IgD-negative memory B cell (primary cell): ENCODE measurements around the gene SLC26A11. TPM values are rescaled to one million over a fixed set of nuclear protein-coding genes. Genes with fewer than 3 reads are reported as not detected.

Source experiments
- H3K27ac Mint-ChIP-seq, 3 donors: one replicate each; pipeline ENCODE4 v1.8.0; 2020 to 2022; ENCODE audit warnings: mild to moderate bottlenecking in 3 of 3, mixed read lengths in 3 of 3, moderate library complexity in 1 of 3
- H3K27me3 Mint-ChIP-seq: one replicate; pipeline ENCODE4 v1.8.0; 2021; ENCODE audit warnings: mixed read lengths
- H3K36me3 Mint-ChIP-seq: one replicate; pipeline ENCODE4 v1.8.0; 2020; ENCODE audit warnings: mild to moderate bottlenecking, mixed read lengths
- H3K4me1 Mint-ChIP-seq, 3 donors: one replicate each; pipeline ENCODE4 v1.8.0; 2020 to 2022; ENCODE audit warnings: mixed read lengths in 3 of 3, mild to moderate bottlenecking in 1 of 3
- H3K4me3 Mint-ChIP-seq, 4 donors: one replicate each; pipeline ENCODE4 v1.8.0; 2020 to 2022; ENCODE audit warnings: mild to moderate bottlenecking in 4 of 4, mixed read lengths in 4 of 4, moderate library complexity in 3 of 4
- H3K9me3 Mint-ChIP-seq, 3 donors: one replicate each; pipeline ENCODE4 v1.8.0; 2020 to 2021; ENCODE audit warnings: mixed read lengths in 3 of 3, mild to moderate bottlenecking in 1 of 3
- polyA plus RNA-seq: library from polyadenylated mRNA; unstranded; fragments of 300-500 nt; fragmentation: Illumina TruSeq; gene quantifications from one replicate; pipeline ENCODE4 v1.2.3, GENCODE V29; 2021

The SLC26A11 gene
- polyA plus RNA-seq, 1 donor from 2014 or later: 2.7 TPM

DNA sequence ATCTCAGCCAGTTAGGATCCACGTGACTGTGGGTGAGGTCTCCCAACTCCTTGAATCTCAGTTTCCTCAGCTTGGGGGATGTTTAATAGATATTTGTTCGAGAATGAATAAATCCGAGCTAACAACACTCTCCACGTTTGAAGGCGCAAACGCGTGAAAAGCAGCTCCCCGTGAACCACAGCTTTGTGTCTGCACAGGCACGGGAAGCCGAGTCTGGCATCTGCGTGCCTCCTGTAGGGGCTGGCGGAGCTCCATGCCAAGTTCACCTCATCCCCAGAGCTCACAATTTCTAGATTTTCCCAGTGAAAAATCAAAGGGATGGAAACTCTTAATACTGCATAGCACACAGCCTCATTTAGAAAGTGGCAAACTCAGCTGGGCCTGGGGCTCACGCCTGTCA is 14.4 kb upstream of the SLC26A11 start:
- Mint-ChIP-seq H3K27ac (no peak overlapping the region), H3K4me1 (no peaks in the 10 kb centered on the region), H3K9me3 (no peaks in the 10 kb centered on the region), H3K4me3 (no peak overlapping the region), H3K27me3 (no peaks in the 10 kb centered on the region), H3K36me3 (no peaks in the 10 kb centered on the region)

GRCh38 chr17:80208050-80208449 is 12.2 kb upstream of the SLC26A11 start:
- H3K27ac Mint-ChIP-seq: no peak overlapping the region
- no peaks in the 10 kb centered on the region for H3K27me3 Mint-ChIP-seq
- H3K4me3 Mint-ChIP-seq: no peak overlapping the region
- no peaks in the 10 kb centered on the region for H3K36me3 Mint-ChIP-seq
- no peaks in the 10 kb centered on the region for H3K9me3 Mint-ChIP-seq
- H3K4me1 Mint-ChIP-seq: no peaks in the 10 kb centered on the region

DNA sequence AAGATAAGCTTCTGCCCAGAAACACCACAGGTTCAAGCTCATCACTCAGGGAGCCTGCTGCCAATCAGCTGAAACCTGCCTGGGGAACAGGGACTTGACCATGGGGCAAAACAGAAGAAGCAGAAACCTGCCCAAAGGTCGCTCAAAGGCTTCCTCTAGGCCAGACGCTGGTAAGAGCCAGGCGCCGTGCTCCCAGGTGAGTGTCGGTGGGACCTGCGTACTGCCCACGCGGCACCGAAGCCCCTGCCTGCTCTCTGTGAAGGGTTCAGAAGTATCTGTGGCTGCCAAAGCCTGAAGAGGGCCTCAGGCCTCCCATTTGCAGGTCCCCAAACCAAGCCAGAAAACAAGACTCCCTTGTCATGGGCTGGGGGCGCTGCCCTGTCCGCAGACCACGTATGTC is 10.5 kb upstream of the SLC26A11 start:
- no peak overlapping the region for H3K27ac Mint-ChIP-seq
- H3K27me3 Mint-ChIP-seq: no peaks in the 10 kb centered on the region
- H3K36me3 Mint-ChIP-seq: no peaks in the 10 kb centered on the region
- H3K4me3 Mint-ChIP-seq: no peak overlapping the region
- H3K9me3 Mint-ChIP-seq: no peaks in the 10 kb centered on the region
- no peaks in the 10 kb centered on the region for H3K4me1 Mint-ChIP-seq

- no peaks in the 10 kb centered on the region for H3K36me3 Mint-ChIP-seq
- H3K4me3 Mint-ChIP-seq: no peak overlapping the region
- H3K9me3 Mint-ChIP-seq: no peaks in the 10 kb centered on the region
- no peaks in the 10 kb centered on the region for H3K4me1 Mint-ChIP-seq
- H3K27me3 Mint-ChIP-seq: no peaks in the 10 kb centered on the region
- no peak overlapping the region for H3K27ac Mint-ChIP-seq
Measured at GRCh38 chr17:80210348-80211108, 9.7 kb upstream of the SLC26A11 start.

DNA sequence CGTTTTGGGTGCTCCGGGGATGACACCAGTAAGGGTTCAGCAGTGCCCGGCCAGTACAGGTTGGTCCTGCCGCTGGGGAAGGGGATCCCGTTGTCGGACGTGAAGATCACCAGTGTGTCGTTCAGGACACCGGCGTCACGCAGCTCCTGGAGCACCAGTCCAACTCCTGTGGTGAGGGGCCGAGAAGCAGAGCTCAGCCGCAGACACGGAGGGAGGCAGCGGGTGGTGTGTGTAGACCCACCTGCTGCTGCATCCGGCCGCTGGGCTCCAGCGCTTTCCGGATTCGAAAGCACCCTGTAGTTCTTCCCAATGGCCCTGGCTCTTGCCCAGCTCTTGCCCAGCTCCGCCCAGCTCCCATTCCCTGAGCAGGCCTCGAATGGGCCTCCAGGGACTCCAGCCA is 8.1 kb upstream of the SLC26A11 start:
- Mint-ChIP-seq H3K9me3 (no peaks in the 10 kb centered on the region), H3K4me1 (peaks cover 0 to 2% (median 0%) of the 10 kb centered on the region in 3 donors), H3K4me3 (no peak overlapping the region), H3K27ac (no peak overlapping the region), H3K36me3 (no peaks in the 10 kb centered on the region), H3K27me3 (no peaks in the 10 kb centered on the region)

DNA sequence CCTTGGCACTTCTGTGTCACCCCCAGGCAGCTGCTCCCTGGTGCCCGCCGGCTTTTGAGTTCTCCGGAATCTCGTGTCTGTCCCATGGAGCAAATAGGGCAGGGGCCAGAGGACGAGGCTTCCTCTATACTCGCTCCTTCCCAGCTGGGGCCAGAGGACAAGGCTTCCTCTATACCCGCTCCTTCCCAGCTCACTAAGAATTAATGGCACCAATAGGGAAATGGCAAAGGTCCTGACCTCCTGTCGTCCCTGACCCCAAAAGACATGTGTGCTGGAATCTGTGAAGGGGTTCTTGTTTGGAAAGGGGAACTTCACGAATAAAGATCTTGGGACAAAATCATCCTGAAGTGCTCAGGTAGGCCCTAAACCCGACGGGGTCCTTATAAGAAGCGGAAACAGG is 7.7 kb upstream of the SLC26A11 start:
- peaks cover 0 to 4% (median under 1%) of the 10 kb centered on the region in 3 donors for H3K4me1 Mint-ChIP-seq
- no peaks in the 10 kb centered on the region for H3K36me3 Mint-ChIP-seq
- no peaks in the 10 kb centered on the region for H3K27me3 Mint-ChIP-seq
- peak overlapping the region in 1 of 4 donors; percentile 32 for H3K4me3 Mint-ChIP-seq
- H3K9me3 Mint-ChIP-seq: no peaks in the 10 kb centered on the region
- H3K27ac Mint-ChIP-seq: no peak overlapping the region

GRCh38 chr17:80212962-80213642 is 7.1 kb upstream of the SLC26A11 start:
- no peaks in the 10 kb centered on the region for H3K27me3 Mint-ChIP-seq
- no peaks in the 10 kb centered on the region for H3K36me3 Mint-ChIP-seq
- peaks cover 0 to 7% (median 2%) of the 10 kb centered on the region in 3 donors for H3K4me1 Mint-ChIP-seq
- H3K4me3 Mint-ChIP-seq: peak overlapping the region in 1 of 4 donors; percentile 32
- H3K9me3 Mint-ChIP-seq: no peaks in the 10 kb centered on the region
- H3K27ac Mint-ChIP-seq: no peak overlapping the region

DNA sequence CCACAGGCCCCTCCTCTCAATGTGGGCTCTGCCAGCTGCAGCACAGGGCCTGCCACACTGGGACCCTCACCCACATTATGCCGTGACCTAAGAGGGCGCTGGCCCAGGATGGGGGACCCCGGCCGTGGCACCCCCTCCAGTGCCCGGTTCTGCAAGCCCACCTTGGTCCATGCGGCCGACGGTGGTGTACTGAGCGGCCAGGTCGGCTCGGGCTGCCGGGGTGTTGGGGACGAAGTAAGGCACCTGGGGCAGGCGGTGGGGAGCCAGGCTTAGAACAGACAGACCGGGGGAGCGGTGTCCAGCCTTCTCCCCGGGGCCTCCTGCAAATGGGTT is 6.6 kb upstream of the SLC26A11 start:
- Mint-ChIP-seq H3K9me3 (no peaks in the 10 kb centered on the region), H3K27me3 (no peaks in the 10 kb centered on the region), H3K4me1 (peaks cover 0 to 7% (median 4%) of the 10 kb centered on the region in 3 donors), H3K4me3 (peak overlapping the region in 1 of 4 donors; percentile 32), H3K36me3 (no peaks in the 10 kb centered on the region), H3K27ac (no peak overlapping the region)

GRCh38 chr17:80214012-80214877 is 6.0 kb upstream of the SLC26A11 start:
- H3K4me3 Mint-ChIP-seq: no peak overlapping the region
- H3K36me3 Mint-ChIP-seq: no peaks in the 10 kb centered on the region

DNA sequence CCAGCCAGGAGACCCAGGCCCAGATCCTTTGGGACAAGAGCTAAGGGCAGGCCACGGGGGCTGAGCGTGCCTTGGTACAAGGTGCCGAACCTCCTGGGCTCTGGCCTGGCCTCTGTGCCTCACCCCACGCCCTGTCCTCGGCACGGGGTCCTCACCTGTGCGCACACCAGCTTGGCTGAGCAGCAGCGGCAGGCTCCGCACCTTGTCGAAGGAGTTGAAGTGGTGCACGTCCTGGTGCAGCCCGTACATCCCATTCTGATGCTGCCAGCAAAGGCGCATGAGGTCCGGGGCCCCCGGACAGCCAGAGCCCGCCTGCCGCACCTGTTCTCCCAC is 5.4 kb upstream of the SLC26A11 start:
- peaks cover 6 to 12% (median 11%) of the 10 kb centered on the region in 3 donors for H3K4me1 Mint-ChIP-seq
- H3K36me3 Mint-ChIP-seq: no peaks in the 10 kb centered on the region
- H3K9me3 Mint-ChIP-seq: no peaks in the 10 kb centered on the region
- no peak overlapping the region for H3K27ac Mint-ChIP-seq
- no peaks in the 10 kb centered on the region for H3K27me3 Mint-ChIP-seq
- no peak overlapping the region for H3K4me3 Mint-ChIP-seq

More at GRCh38 chr17:80214012-80214877, 6.0 kb upstream of the SLC26A11 start:
- no peak overlapping the region for H3K27ac Mint-ChIP-seq
- no peaks in the 10 kb centered on the region for H3K9me3 Mint-ChIP-seq
- no peaks in the 10 kb centered on the region for H3K27me3 Mint-ChIP-seq
- H3K4me1 Mint-ChIP-seq: peaks cover 1 to 9% (median 8%) of the 10 kb centered on the region in 3 donors

- Mint-ChIP-seq H3K4me3 (peak overlapping the region in 2 of 4 donors; percentile 9 to 25), H3K4me1 (peaks cover 6 to 13% (median 12%) of the 10 kb centered on the region in 3 donors), H3K9me3 (no peaks in the 10 kb centered on the region), H3K27ac (no peak overlapping the region), H3K27me3 (no peaks in the 10 kb centered on the region), H3K36me3 (no peaks in the 10 kb centered on the region)
Measured at GRCh38 chr17:80216473-80217456, 3.5 kb upstream of the SLC26A11 start.

GRCh38 chr17:80217703-80218362 is 2.4 kb upstream of the SLC26A11 start:
- Mint-ChIP-seq H3K4me3 (peak overlapping the region in 2 of 4 donors; percentile 4 to 9), H3K27me3 (no peaks in the 10 kb centered on the region), H3K27ac (no peak overlapping the region), H3K4me1 (peaks cover 6 to 13% (median 12%) of the 10 kb centered on the region in 3 donors), H3K9me3 (no peaks in the 10 kb centered on the region), H3K36me3 (no peaks in the 10 kb centered on the region)

DNA sequence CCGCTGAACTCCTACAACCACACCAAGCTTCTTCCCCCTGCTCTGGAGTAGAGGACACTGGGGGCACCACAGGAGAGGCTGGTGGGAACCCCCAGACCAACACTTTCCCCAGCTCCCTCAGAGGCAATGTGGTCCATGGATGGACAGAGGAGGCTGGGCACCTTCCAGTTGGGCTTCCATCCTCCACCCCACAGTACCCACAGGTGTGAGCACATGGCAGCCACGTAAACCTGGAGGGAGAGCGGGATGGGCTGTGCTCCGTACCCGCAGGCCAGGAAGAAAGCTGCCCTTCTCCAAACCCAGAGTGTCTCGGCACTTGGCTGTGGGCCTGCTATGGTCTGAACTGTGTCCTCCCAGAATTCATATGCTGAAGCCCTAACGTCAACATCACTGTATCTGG is 1.8 kb upstream of the SLC26A11 start:
- Mint-ChIP-seq H3K27ac (peak overlapping the region in 1 of 3 donors; percentile 99), H3K4me3 (peak overlapping the region in 3 of 4 donors; percentile 81 to 95 (median 93)), H3K27me3 (no peaks in the 10 kb centered on the region), H3K4me1 (peaks cover 6 to 13% (median 12%) of the 10 kb centered on the region in 3 donors), H3K9me3 (no peaks in the 10 kb centered on the region), H3K36me3 (no peaks in the 10 kb centered on the region)
